HepG2 (cell line): Measurements from ENCODE around the gene VAMP2. TPM values are rescaled to one million over a fixed set of nuclear protein-coding genes. Genes with fewer than 3 reads are reported as not detected.
A peak's percentile ranks its signal among the peaks of the same experiment; 100 is the strongest.

ENCODE experiments used
- ESRRA ChIP-seq: sonication (generic); formaldehyde crosslinking; IDR thresholded peaks from 2 replicates; pipeline ENCODE4 v1.5.1; 2020; ENCODE audit warnings: mild to moderate bottlenecking, low read depth, missing genetic modification reagents
- FIP1L1 ChIP-seq: fragments of 200-400 bp; formaldehyde crosslinking; IDR thresholded peaks from 2 replicates; pipeline ENCODE4 v1.6.1; 2018; ENCODE audit warnings: low read depth, mild to moderate bottlenecking, low read length, moderate library complexity, borderline replicate concordance; ENCODE audit not compliant: insufficient read depth
- FOXJ3 ChIP-seq: sonication (generic); formaldehyde crosslinking; IDR thresholded peaks from 2 replicates; pipeline ENCODE4 v1.4.0; 2020; ENCODE audit warnings: missing genetic modification reagents, mild to moderate bottlenecking, borderline replicate concordance
- HOXA3 ChIP-seq: sonication (generic); formaldehyde crosslinking; IDR thresholded peaks from 2 replicates; pipeline ENCODE4 v1.5.0; 2020; ENCODE audit warnings: missing genetic modification reagents
- KIAA2018 ChIP-seq: sonication (generic); formaldehyde crosslinking; IDR thresholded peaks from 2 replicates; pipeline ENCODE4 v1.5.0; 2020; ENCODE audit warnings: mild to moderate bottlenecking, missing genetic modification reagents, borderline replicate concordance
- MEIS2 ChIP-seq: sonication (generic); formaldehyde crosslinking; IDR thresholded peaks from 2 replicates; pipeline ENCODE4 v1.9.0; 2021; ENCODE audit warnings: mild to moderate bottlenecking, missing genetic modification reagents
- MTERF4 ChIP-seq: sonication (generic); formaldehyde crosslinking; IDR thresholded peaks from 2 replicates; pipeline ENCODE4 v1.8.0; 2023; ENCODE audit warnings: mild to moderate bottlenecking, missing genetic modification reagents
- NR2F1 ChIP-seq, 2 experiments: fragments of 450-650 bp in 1 of 2; formaldehyde crosslinking in 1 of 2; IDR thresholded peaks; 2 replicates each; pipeline versions ENCODE4 v1.5.0 to v1.6.1; 2016 to 2020; ENCODE audit warnings: mild to moderate bottlenecking in 1 of 2, missing compliant biosample characterization in 1 of 2, missing genetic modification reagents in 1 of 2, moderate library complexity in 1 of 2
- PPARG ChIP-seq: conservative IDR thresholded peaks from 2 replicates; pipeline ENCODE4 v1.6.1; 2016; ENCODE audit warnings: missing biosample characterization, missing genetic modification reagents
- RFXAP ChIP-seq: sonication (generic); formaldehyde crosslinking; IDR thresholded peaks from 2 replicates; pipeline ENCODE4 v1.4.0; 2020; ENCODE audit warnings: missing genetic modification reagents, borderline replicate concordance
- SETDB1 ChIP-seq: sonication (generic); formaldehyde crosslinking; IDR thresholded peaks from 2 replicates; pipeline ENCODE4 v1.5.1; 2020; ENCODE audit warnings: missing genetic modification reagents, mild to moderate bottlenecking, borderline replicate concordance
- SNAPC2 ChIP-seq: sonication (generic); formaldehyde crosslinking; IDR thresholded peaks from 2 replicates; pipeline ENCODE4 v1.8.1; 2022; ENCODE audit warnings: mild to moderate bottlenecking, missing genetic modification reagents
- TCF7L2 ChIP-seq: IDR thresholded peaks from 2 replicates; pipeline ENCODE4 v1.6.1; 2011; ENCODE audit warnings: mild to moderate bottlenecking, low read depth, low read length, moderate library complexity
- U2AF1 ChIP-seq: fragments of 200-400 bp; formaldehyde crosslinking; optimal IDR thresholded peaks from 2 replicates; pipeline ENCODE3; 2017; ENCODE audit warnings: mild to moderate bottlenecking, low read depth, low read length
- ZNF124 ChIP-seq: sonication (generic); formaldehyde crosslinking; IDR thresholded peaks from 2 replicates; pipeline ENCODE4 v1.4.0; 2020; ENCODE audit warnings: missing genetic modification reagents
- ZNF143 ChIP-seq: sonication (generic); formaldehyde crosslinking; IDR thresholded peaks from 2 replicates; pipeline ENCODE4 v1.4.0; 2020; ENCODE audit warnings: missing genetic modification reagents
- ZNF343 ChIP-seq: sonication (generic); formaldehyde crosslinking; IDR thresholded peaks from 2 replicates; pipeline ENCODE4 v1.4.0; 2020; ENCODE audit warnings: mild to moderate bottlenecking, missing genetic modification reagents
- ZNF468 ChIP-seq: sonication (generic); formaldehyde crosslinking; IDR thresholded peaks from 2 replicates; pipeline ENCODE4 v1.8.0; 2022; ENCODE audit warnings: mild to moderate bottlenecking, moderate library complexity, missing genetic modification reagents
- ZNF549 ChIP-seq: sonication (generic); formaldehyde crosslinking; IDR thresholded peaks from 2 replicates; pipeline ENCODE4 v1.5.0; 2020; ENCODE audit warnings: missing genetic modification reagents
- ZNF740 ChIP-seq: sonication (generic); formaldehyde crosslinking; IDR thresholded peaks from 2 replicates; pipeline ENCODE4 v1.4.0; 2020; ENCODE audit warnings: missing genetic modification reagents
- ZNF761 ChIP-seq: sonication (generic); formaldehyde crosslinking; conservative IDR thresholded peaks from 2 replicates; pipeline ENCODE4 v1.4.0; 2020; ENCODE audit warnings: mild to moderate bottlenecking, missing genetic modification reagents
- polyA plus RNA-seq, 8 experiments: library from polyadenylated mRNA; depleted of rRNA in 3 of 8; stranded (reverse) in 7 of 8; unstranded in 1 of 8; fragments of >200 nt; fragmentation: Illumina TruSeq in 4 of 8; extraction: Trizol in 4 of 8; gene quantifications; 2 replicates each; pipeline versions ENCODE4 v1.2.1 to v1.2.3, GENCODE V29; 2011 to 2016; ENCODE audit warnings: low read depth in 4 of 8, missing spikeins in 1 of 8, mixed read lengths in 1 of 8; ENCODE audit not compliant: insufficient read depth in 1 of 8
- total RNA-seq, 5 experiments: library from RNA; depleted of rRNA; stranded (reverse); fragments of >200 nt; fragmentation: Illumina TruSeq; extraction: Trizol; gene quantifications; 2 replicates each; pipeline ENCODE4 v1.2.3, GENCODE V29; 2016; ENCODE audit warnings: low read depth in 1 of 5

The VAMP2 gene
- total and polyA plus RNA-seq, 2 of the 13 experiments (the other 11 are each of a cell fraction or from before 2014, with no cell fraction given), result 3.9 to 17.2 TPM

- TF ChIP-seq KIAA2018 (no peak), ZNF549 (no peak), MTERF4 (CRISPR knock-in tag) (no peak), TCF7L2 (no peak), ZNF468 (CRISPR knock-in tag) (no peak), RFXAP (peak; percentile 81; the same call in 1 of the 2 replicates), ZNF761 (CRISPR knock-in tag) (peak; percentile 59), FOXJ3 (CRISPR knock-in tag) (no peak), PPARG (CRISPR knock-in tag) (peak; percentile 16), ZNF124 (CRISPR knock-in tag) (peak; percentile 86), U2AF1 (peak; percentile 50), NR2F1 (CRISPR knock-in tag; IDR thresholded peaks at IDR 0.05) (no peak), FIP1L1 (no peak), ESRRA (CRISPR knock-in tag) (peak; percentile 76; the same call in 1 of the 2 replicates), SETDB1 (no peak), HOXA3 (CRISPR knock-in tag) (peak; percentile 77), ZNF143 (CRISPR knock-in tag) (no peak), MEIS2 (CRISPR knock-in tag) (peak; percentile 69; the same call in 1 of the 2 replicates), ZNF343 (CRISPR knock-in tag) (no peak), SNAPC2 (CRISPR knock-in tag) (peak; percentile 70; the same call in 1 of the 2 replicates), ZNF740 (no peak)
Measured at GRCh38 chr17:8138672-8139371, 23.9 kb downstream of the VAMP2 start (continued).
